Muscle layer of colon (tissue), 2 donors: ENCODE measurements around the gene MPV17.
A peak's percentile ranks its signal among the peaks of the same experiment; 100 is the strongest.

ENCODE experiments used
- H3K27ac ChIP-seq: one replicate; pipeline ENCODE4 v1.7.0; 2013; ENCODE audit warnings: low read depth, mild to moderate bottlenecking, low read length, moderate library complexity
- H3K27me3 ChIP-seq, 2 donors: one replicate each; pipeline ENCODE4 v1.7.0; 2013; ENCODE audit warnings: low read length in 2 of 2, mild to moderate bottlenecking in 2 of 2; ENCODE audit not compliant: insufficient read depth in 2 of 2, control insufficient read depth in 1 of 2
- H3K36me3 ChIP-seq: one replicate; pipeline ENCODE4 v1.7.0; 2013; ENCODE audit warnings: mild to moderate bottlenecking, low read length; ENCODE audit not compliant: insufficient read depth
- H3K4me1 ChIP-seq: one replicate; pipeline ENCODE4 v1.7.0; 2013; ENCODE audit warnings: mild to moderate bottlenecking, low read length; ENCODE audit not compliant: insufficient read depth
- H3K4me3 ChIP-seq, 2 donors: one replicate each; pipeline ENCODE4 v1.7.0; 2013; ENCODE audit warnings: low read length in 2 of 2, low read depth in 1 of 2, mild to moderate bottlenecking in 1 of 2, moderate library complexity in 1 of 2
- H3K9ac ChIP-seq: one replicate; pipeline ENCODE4 v1.7.0; 2013; ENCODE audit warnings: low read length
- H3K9me3 ChIP-seq: one replicate; pipeline ENCODE4 v1.7.0; 2013; ENCODE audit warnings: mild to moderate bottlenecking, low read length
- donor health status: abdominal sarcoma.
- donor health status: Adenocarcinoma of cecum.

Gene MPV17

DNA sequence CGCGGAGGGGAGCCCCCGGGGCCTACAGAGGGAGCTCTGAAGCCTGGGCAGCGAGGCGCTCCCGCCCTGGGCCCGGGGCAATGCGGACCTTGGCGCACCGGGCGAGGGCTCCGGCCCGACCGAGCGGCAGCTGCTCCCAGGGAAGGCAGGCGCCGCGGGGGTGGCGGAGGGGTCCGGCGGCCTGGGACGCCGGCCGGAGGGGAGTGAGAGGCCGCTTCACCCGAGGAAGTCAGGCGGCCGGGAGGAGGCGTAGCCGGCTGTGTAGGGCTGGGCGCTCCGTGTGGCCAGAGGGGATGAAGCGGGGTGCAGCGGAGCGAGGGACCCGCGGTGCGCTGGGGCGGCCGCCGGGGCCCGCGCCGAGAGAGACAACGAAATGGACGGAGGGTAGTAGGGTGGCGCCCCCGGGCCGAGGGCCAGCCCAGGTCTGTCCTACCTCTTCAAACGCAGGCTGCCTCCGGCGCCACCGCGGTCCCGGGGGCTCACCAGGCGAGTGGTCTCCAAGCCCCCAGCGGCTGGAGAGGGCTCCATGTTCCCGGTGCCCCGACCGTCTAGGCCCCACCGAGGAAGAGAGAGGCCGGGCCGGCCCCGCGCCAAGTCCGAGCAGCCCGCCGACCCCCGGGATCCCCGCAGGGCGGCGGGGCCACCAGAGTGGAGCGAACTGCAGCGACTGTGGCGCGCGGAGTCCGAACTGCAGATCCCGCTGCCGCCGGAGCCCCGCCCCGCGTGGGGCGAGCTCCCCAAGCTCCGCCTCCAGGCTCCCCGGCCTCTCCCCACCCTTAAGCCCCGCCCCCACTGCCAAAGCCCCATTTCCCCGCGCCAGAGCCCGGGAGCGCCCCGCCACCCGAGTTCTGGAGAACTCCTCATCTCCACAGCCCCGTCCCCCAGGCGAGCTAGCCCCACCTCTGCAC lies 60.3 kb downstream of the MPV17 start, which contains the start of gene SLC30A3:
SLC30A3 (minus strand) TSS at position 669 of the 908 bp plus-strand sequence; CDS start at position 528, 141 bp downstream.
- Histone ChIP-seq H3K27me3 (peaks cover 51 to 82% of the 10 kb centered on the region in 2 donors), H3K4me1 (peaks cover 13% of the 10 kb centered on the region), H3K9me3 (no peaks in the 10 kb centered on the region), H3K27ac (no peak within 1 kb of the TSS), H3K4me3 (peak within 1 kb of the TSS; percentile 38 to 49), H3K9ac (no peak within 1 kb of the TSS), H3K36me3 (no peaks in the 10 kb centered on the region)

DNA sequence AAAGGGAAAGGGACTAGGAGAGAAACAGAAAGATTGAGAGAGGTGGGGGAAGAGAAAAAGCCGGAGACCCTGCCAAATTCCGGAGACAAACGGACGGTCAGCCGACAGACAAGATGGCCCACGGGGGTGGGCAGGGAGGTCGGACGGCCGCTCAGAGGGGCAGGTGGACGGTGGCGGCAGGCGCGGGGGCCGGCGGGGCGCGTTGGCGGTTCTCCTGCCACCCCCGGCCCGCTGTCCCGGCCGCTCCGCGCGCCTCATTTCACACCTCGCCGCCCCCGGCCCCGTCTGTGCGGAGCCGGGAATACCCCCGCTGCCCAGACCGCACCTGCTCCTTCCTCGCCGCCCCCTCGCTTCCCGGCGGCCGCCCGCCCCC lies 61.0 kb downstream of the MPV17 start:
- H3K27me3 ChIP-seq: peaks cover 51 to 76% of the 10 kb centered on the region in 2 donors

DNA sequence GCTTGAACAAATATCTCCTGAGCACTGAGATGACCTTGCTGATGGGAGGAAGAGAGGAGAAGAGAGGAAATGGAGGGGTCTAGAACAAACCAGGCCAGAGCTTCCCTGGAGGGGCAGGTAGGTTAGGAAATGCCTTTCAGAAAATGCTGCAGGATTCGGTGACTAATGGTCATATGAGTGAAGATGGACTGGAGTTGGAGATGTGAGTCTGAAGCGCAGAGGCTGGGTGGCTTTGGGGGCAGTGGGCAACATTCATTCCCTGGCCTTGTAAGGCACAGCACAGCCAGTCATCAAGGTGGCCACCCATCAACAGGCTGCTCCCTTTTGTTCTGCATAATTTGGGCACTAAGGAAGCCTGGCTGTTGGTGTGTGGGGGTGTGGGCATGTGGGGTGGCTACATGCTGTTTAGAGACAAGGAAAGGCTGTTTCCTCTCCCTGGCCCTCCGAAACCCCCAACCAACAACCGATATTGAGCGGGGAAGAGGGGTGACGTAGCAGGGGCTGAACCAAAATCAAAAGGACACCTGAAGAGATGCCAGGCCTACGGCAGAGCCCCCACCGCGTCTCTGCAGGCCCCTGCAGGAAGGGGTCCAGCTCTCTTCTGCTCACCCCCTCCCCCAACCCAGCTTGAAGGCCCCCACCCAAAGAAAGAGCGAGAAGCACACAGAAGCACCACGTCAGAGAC lies 61.5 kb downstream of the MPV17 start:
- Histone ChIP-seq H3K9me3 (no peaks in the 10 kb centered on the region), H3K36me3 (no peaks in the 10 kb centered on the region), H3K27me3 (peaks cover 51 to 75% of the 10 kb centered on the region in 2 donors), H3K27ac (no peak overlapping the region), H3K4me1 (peaks cover 13% of the 10 kb centered on the region), H3K9ac (no peak overlapping the region), H3K4me3 (no peak overlapping the region)

More for the DNA sequence above, 61.0 kb downstream of the MPV17 start:
- Histone ChIP-seq H3K9me3 (no peaks in the 10 kb centered on the region), H3K4me1 (peaks cover 13% of the 10 kb centered on the region), H3K27ac (no peak overlapping the region), H3K4me3 (no peak overlapping the region), H3K36me3 (no peaks in the 10 kb centered on the region), H3K9ac (no peak overlapping the region)
